Measurements from ENCODE around the gene SLC6A17. TPM values are rescaled to one million over a fixed set of nuclear protein-coding genes. Genes with fewer than 3 reads are reported as not detected.

The SLC6A17 gene
- total RNA-seq, 1 donor from 2014 or later = 1.7 TPM

- no peaks in the 10 kb centered on the region for H3K9me3 ChIP-seq
- no peak for DNase-seq (ENCODE audit: extremely low spot score in 2 of 2)
- no peak overlapping the region for H3K27ac ChIP-seq
- no peak overlapping the region for H3K4me3 ChIP-seq
- intact Hi-C loops (cut with DNase I) = no loop called here
- no peaks in the 10 kb centered on the region for H3K27me3 ChIP-seq
- no peak for TF ChIP-seq CTCF (IDR thresholded peaks at IDR 0.05)
- no peak for TF ChIP-seq POLR2AphosphoS5 (IDR thresholded peaks at IDR 0.05; ENCODE audit: insufficient read depth in 1 of 2, low read depth in 1 of 2)
- no peak for TF ChIP-seq POLR2A (IDR thresholded peaks at IDR 0.05)
- H3K36me3 ChIP-seq = no peaks in the 10 kb centered on the region
- peaks cover 19% of the 10 kb centered on the region for H3K4me1 ChIP-seq
These were observed 40.1 kb downstream of the SLC6A17 start for GRCh38 chr1:110190282-110190929.

GRCh38 chr1:110192541-110192940 lies 42.2 kb downstream of the SLC6A17 start:
- H3K27me3 ChIP-seq = no peaks in the 10 kb centered on the region
- no peak for DNase-seq (ENCODE audit: extremely low spot score in 2 of 2)
- no peaks in the 10 kb centered on the region for H3K36me3 ChIP-seq
- no peak overlapping the region for H3K27ac ChIP-seq
- no peak overlapping the region for H3K4me3 ChIP-seq
- H3K4me1 ChIP-seq = peaks cover 13% of the 10 kb centered on the region
- no peaks in the 10 kb centered on the region for H3K9me3 ChIP-seq
- TF ChIP-seq POLR2AphosphoS5 (IDR thresholded peaks at IDR 0.05; ENCODE audit: insufficient read depth in 1 of 2, low read depth in 1 of 2) = no peak
- TF ChIP-seq POLR2A (IDR thresholded peaks at IDR 0.05) = no peak
- no peak for TF ChIP-seq CTCF (IDR thresholded peaks at IDR 0.05)
- intact Hi-C loops (cut with DNase I) = no loop called here

- DNase-seq (ENCODE audit: extremely low spot score in 2 of 2) = no peak
- H3K4me1 ChIP-seq = no peaks in the 10 kb centered on the region
- intact Hi-C loops (cut with DNase I) = no loop called here
- H3K27ac ChIP-seq = no peak overlapping the region
- no peaks in the 10 kb centered on the region for H3K9me3 ChIP-seq
- H3K27me3 ChIP-seq = no peaks in the 10 kb centered on the region
- no peak overlapping the region for H3K4me3 ChIP-seq
- H3K36me3 ChIP-seq = no peaks in the 10 kb centered on the region
- no peak for TF ChIP-seq POLR2A (IDR thresholded peaks at IDR 0.05)
- no peak for TF ChIP-seq POLR2AphosphoS5 (IDR thresholded peaks at IDR 0.05; ENCODE audit: insufficient read depth in 1 of 2, low read depth in 1 of 2)
- TF ChIP-seq CTCF (IDR thresholded peaks at IDR 0.05) = no peak
These were observed 44.9 kb downstream of the SLC6A17 start for GRCh38 chr1:110195196-110195595.

- no peaks in the 10 kb centered on the region for H3K4me1 ChIP-seq
- no peak overlapping the region for H3K4me3 ChIP-seq
- H3K27ac ChIP-seq = no peak overlapping the region
- H3K9me3 ChIP-seq = no peaks in the 10 kb centered on the region
- H3K27me3 ChIP-seq = no peaks in the 10 kb centered on the region
- H3K36me3 ChIP-seq = no peaks in the 10 kb centered on the region
- intact Hi-C loops (cut with DNase I) = no loop called here
- TF ChIP-seq CTCF (IDR thresholded peaks at IDR 0.05) (peak; percentile 42 to 72 (median 60)), POLR2AphosphoS5 (IDR thresholded peaks at IDR 0.05; ENCODE audit: insufficient read depth in 1 of 2, low read depth in 1 of 2) (no peak)
- DNase-seq (ENCODE audit: extremely low spot score in 2 of 2) = no peak
These were observed 46.8 kb downstream of the SLC6A17 start for GRCh38 chr1:110196917-110197765.
